Common myeloid progenitor, CD34-positive (primary cell): ENCODE measurements around the gene MEGF11.
A peak's percentile ranks its signal among the peaks of the same experiment; 100 is the strongest.

Source experiments
- CTCF ChIA-PET: fragments of 350-600 bp; sonication (Branson Sonifier 250); formaldehyde crosslinking; loops from one replicate; lab custom pipeline; 2021; ENCODE audit warnings: antibody characterized with exemption; lab: Charles Lee
- POLR2A ChIA-PET: fragments of 350-600 bp; sonication (Branson Sonifier 250); formaldehyde crosslinking; loops from one replicate; lab custom pipeline; 2021; ENCODE audit warnings: antibody characterized with exemption; lab: Charles Lee
- DNase-seq, 3 donors: peaks; one replicate each; pipeline versions ENCODE4 v3.0.0 to v3.0.0-alpha.2; 2013
- H3K27ac ChIP-seq, 2 experiments: 1 replicate in 1 of 2; 2 replicates in 1 of 2; pipeline ENCODE4 v1.7.0; 2013; ENCODE audit warnings: inconsistent platforms in 2 of 2, low read length in 2 of 2, mild to moderate bottlenecking in 2 of 2, low read depth in 1 of 2, moderate library complexity in 1 of 2; ENCODE audit not compliant: severe bottlenecking in 2 of 2, insufficient read depth in 1 of 2, poor library complexity in 1 of 2
- H3K27me3 ChIP-seq, 5 experiments: replicated peaks in 2 of 5; 1 replicate in 3 of 5; 2 replicates in 2 of 5; pipeline versions ENCODE4 v1.6.1 to v1.7.0; 2013; ENCODE audit warnings: low read length in 4 of 5, mild to moderate bottlenecking in 2 of 5, moderate library complexity in 2 of 5, inconsistent platforms in 1 of 5; ENCODE audit not compliant: insufficient read depth in 5 of 5, control insufficient read depth in 4 of 5
- H3K36me3 ChIP-seq, 4 experiments: 1 replicate in 2 of 4; 2 replicates in 2 of 4; pipeline versions ENCODE4 v1.6.1 to v1.7.0; 2013; ENCODE audit warnings: low read length in 3 of 4, control low read depth in 1 of 4, mild to moderate bottlenecking in 1 of 4; ENCODE audit not compliant: control insufficient read depth in 4 of 4, insufficient read depth in 4 of 4
- H3K4me1 ChIP-seq, 4 experiments: 1 replicate in 3 of 4; 2 replicates in 1 of 4; pipeline versions ENCODE4 v1.6.1 to v1.7.1; 2013; ENCODE audit warnings: low read length in 3 of 4, mild to moderate bottlenecking in 3 of 4, control low read depth in 1 of 4, inconsistent platforms in 1 of 4, moderate library complexity in 1 of 4; ENCODE audit not compliant: control insufficient read depth in 4 of 4, insufficient read depth in 4 of 4; ENCODE audit errors: control extremely low read depth in 1 of 4
- H3K4me3 ChIP-seq, 7 experiments: 1 replicate in 4 of 7; 2 replicates in 3 of 7; pipeline versions ENCODE4 v1.5.1 to v1.7.0; 2013; ENCODE audit warnings: mild to moderate bottlenecking in 7 of 7, low read length in 6 of 7, moderate library complexity in 6 of 7, inconsistent platforms in 2 of 7, low read depth in 2 of 7, control low read depth in 1 of 7; ENCODE audit not compliant: insufficient read depth in 4 of 7, control insufficient read depth in 1 of 7; ENCODE audit errors: extremely low read depth in 1 of 7
- H3K9me3 ChIP-seq, 5 experiments: 1 replicate in 4 of 5; 2 replicates in 1 of 5; pipeline versions ENCODE4 v1.6.1 to v1.7.1; 2013; ENCODE audit warnings: low read length in 4 of 5, mild to moderate bottlenecking in 2 of 5, inconsistent platforms in 1 of 5, low read depth in 1 of 5, moderate library complexity in 1 of 5; ENCODE audit not compliant: control insufficient read depth in 4 of 5, insufficient read depth in 2 of 5; ENCODE audit errors: control extremely low read depth in 1 of 5
- WGBS: methylation state at CpG from one replicate; pipeline ENCODE4 v1.1.5; 2013; ENCODE audit not compliant: insufficient coverage; 5-methylcytosine and 5-hydroxymethylcytosine counted together

Gene MEGF11

DNA sequence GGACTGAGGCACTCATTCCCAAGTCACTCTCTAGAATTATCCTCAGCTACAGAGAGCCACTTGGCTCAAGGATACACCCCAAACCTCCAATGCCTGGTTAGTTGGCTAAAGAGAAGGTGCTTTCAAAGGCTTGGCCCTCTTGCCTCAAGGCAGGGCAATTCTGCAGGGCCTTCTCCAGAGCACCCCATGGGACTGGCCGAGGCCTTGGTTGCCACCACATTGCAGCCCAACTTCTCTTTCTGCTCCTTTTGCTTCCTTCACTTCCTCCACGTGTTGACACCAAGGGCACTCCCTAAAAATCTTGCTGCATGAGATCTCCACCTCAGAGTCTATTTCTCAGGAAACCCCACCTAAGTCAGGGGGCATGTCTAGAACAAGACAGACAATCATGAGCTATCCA lies 36.7 kb downstream of the MEGF11 start:
- Histone ChIP-seq H3K4me1 (peaks cover 0 to 49% (median 37%) of the 10 kb centered on the region in 4 experiments), H3K4me3 (no peak overlapping the region), H3K27me3 (no peaks in the 10 kb centered on the region), H3K27ac (no peak overlapping the region), H3K36me3 (no peaks in the 10 kb centered on the region), H3K9me3 (no peaks in the 10 kb centered on the region)
- WGBS = 31% methylated on average over 1 of the region's 2 CpGs
- DNase-seq = peak in 1 of 3 donors; percentile 14
- ChIA-PET CTCF (interaction anchor here (1.0 kb wide), 1 partner anchor 11 kb away, joined by 3 read pairs; no protein-coding TSS in a partner anchor), POLR2A (no interaction called here)

DNA sequence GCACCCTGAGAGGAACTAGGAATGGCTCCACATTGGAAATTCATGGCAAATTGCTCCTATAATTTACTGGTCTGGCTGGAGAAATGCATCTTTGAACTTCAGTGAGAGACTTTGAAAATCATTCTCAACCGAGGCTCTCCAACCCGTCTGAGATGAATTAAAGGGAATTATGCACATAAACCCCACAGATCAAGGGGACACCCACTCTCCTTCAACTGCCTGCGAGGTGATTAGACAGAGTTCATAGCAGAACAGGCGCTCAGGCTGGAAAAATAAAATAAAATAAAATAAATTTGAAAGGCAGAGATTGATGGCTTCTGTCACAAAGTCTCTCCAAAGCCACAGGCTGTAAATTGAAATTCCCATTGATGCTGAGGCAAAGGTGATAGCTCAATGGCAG lies 37.7 kb downstream of the MEGF11 start:
- Histone ChIP-seq H3K27me3 (no peaks in the 10 kb centered on the region), H3K4me1 (peaks cover 0 to 50% (median 39%) of the 10 kb centered on the region in 4 experiments), H3K9me3 (no peaks in the 10 kb centered on the region), H3K36me3 (no peaks in the 10 kb centered on the region), H3K27ac (no peak overlapping the region), H3K4me3 (no peak overlapping the region)
- DNase-seq = no peak
- CTCF ChIA-PET = interaction anchor here (1.0 to 1.4 kb wide), 2 partner anchors 35 to 69 kb away, joined by 3 to 5 read pairs; no protein-coding TSS in a partner anchor
- POLR2A ChIA-PET = no interaction called here
- WGBS = no CpG with 5 or more reads among the region's 4 CpGs

DNA sequence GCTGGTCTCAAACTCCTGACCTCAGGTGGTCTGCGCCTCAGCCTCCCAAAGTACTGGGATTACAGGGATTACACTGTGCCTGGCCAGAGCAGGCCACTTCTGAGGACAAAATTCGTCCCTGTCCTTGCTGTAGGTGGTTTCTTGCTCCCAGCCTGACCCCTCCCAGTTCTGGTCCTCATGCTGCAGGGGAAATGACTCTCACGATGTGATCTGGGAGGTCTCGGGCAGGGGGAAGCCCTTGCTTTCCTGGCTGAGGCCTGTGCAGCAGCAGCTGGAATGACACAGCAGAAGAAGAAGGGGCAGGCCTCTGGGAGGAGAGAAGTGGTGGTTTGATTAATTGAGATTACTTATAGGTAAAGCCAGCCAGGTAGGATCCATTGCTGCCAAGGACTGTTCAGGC lies 39.3 kb downstream of the MEGF11 start:
- WGBS = 27% methylated on average over 4 of the region's 4 CpGs
- no peaks in the 10 kb centered on the region for H3K36me3 ChIP-seq
- H3K9me3 ChIP-seq = no peaks in the 10 kb centered on the region
- peak overlapping the region in 1 of 2 experiments; percentile 23 for H3K27ac ChIP-seq
- H3K4me1 ChIP-seq = peaks cover 0 to 61% (median 43%) of the 10 kb centered on the region in 4 experiments
- DNase-seq = peak; percentile 70 to 93 (median 91)
- no peaks in the 10 kb centered on the region for H3K27me3 ChIP-seq
- peak overlapping the region in 2 of 7 experiments; percentile 1 to 35 for H3K4me3 ChIP-seq
- ChIA-PET CTCF (interaction anchor here (1.4 to 1.5 kb wide), 2 partner anchors 21 to 71 kb away, joined by 3 to 4 read pairs; no protein-coding TSS in a partner anchor), POLR2A (no interaction called here)

DNA sequence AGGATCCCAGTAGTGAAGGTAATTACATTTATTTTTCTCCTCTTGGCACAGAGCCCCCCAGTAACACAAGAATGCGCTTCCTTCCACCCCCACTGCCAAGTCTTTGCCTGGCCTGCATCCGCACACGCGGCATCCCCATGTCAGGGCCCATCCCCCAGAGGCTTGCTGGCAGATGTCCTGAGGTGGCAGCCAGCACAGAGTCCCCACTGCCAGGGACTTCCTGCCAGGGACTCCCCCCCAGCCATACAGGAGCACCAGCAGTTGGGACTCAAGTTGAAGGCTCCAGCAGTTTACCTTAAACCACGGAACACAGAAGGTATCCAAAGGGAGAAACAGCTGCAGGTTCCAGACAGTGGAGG lies 41.0 kb downstream of the MEGF11 start:
- ChIA-PET CTCF (no interaction called here), POLR2A (no interaction called here)
- peak in 2 of 3 donors; percentile 24 to 31 for DNase-seq

DNA sequence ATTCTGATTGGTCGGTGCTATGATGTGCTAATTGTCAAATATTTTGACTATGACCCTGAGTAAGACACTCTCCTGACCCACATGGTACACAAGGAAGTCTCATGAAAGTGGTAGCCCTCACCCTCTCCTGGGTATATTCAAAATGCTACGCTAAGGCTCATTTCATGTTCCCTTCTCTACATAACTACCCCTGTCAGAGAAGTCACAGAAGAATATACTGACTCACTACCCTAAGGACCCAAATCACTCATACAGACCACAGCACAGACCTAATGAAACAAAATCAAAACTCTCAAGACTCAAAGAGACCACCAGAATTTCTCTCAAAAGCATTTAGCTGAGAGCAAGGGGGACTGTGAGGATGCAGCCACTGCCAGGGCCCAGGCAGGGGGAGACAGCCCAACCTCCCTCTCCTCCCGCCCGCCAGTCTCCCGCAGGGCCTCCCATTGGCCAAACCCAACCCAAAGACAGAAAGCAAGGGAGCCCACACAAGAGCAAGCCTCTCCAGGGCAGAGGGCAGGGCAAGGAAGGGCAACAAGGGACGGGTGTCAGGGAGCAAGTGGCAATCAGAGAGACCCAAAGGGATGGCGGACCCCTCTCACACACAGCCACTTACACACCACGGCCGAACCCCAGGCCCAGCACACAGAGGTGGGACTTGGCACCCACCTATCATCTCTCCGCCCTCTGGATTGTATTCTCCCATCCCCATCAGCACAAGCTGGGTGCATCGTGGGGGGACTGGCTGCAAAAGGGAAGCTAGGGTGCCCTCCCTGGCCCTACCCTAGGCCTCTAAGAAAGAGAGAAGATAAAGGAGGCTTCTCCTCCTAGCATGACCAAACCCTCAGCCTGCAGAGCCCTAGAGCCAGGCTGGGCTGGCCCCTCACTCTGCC lies 41.6 kb downstream of the MEGF11 start:
- DNase-seq = peak in 1 of 3 donors; percentile 69
- Histone ChIP-seq H3K9me3 (peaks cover 0 to 4% (median 0%) of the 10 kb centered on the region in 5 experiments), H3K36me3 (no peaks in the 10 kb centered on the region), H3K27me3 (no peaks in the 10 kb centered on the region), H3K4me3 (peak overlapping the region in 1 of 7 experiments; percentile 25), H3K27ac (no peak overlapping the region), H3K4me1 (peaks cover 0 to 58% (median 42%) of the 10 kb centered on the region in 4 experiments)
- 100% methylated on average over 4 of the region's 11 CpGs for WGBS
- POLR2A ChIA-PET = no interaction called here
- CTCF ChIA-PET = no interaction called here

More for the DNA sequence above, 41.0 kb downstream of the MEGF11 start:
- no peaks in the 10 kb centered on the region for H3K27me3 ChIP-seq
- H3K27ac ChIP-seq = no peak overlapping the region
- H3K36me3 ChIP-seq = no peaks in the 10 kb centered on the region
- no peaks in the 10 kb centered on the region for H3K9me3 ChIP-seq
- peaks cover 0 to 61% (median 43%) of the 10 kb centered on the region in 4 experiments for H3K4me1 ChIP-seq
- no peak overlapping the region for H3K4me3 ChIP-seq
- WGBS = 21% methylated on average over 4 of the region's 5 CpGs

DNA sequence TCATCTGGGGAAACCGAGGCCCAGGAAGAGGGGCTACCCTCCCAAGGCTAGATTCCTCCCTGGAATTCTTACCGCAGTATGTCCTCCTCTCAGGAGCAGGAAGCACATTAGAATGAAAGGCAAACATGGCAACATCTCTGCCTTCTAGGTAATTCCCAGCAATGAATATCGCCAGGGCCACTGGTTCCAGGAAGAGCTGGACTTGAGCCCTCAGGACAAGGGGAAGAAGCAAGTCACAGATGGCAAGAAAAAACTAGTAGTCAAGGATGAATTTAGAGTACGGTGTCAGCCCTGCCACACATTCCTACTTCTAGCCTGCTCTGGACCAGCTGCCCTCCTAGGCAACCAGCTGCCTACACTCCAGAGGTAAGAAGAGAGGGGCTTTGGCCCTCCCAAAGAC lies 42.9 kb downstream of the MEGF11 start:
- ChIA-PET POLR2A (no interaction called here), CTCF (interaction anchor here (0.7 kb wide), 1 partner anchor 72 kb away, joined by 3 read pairs; no protein-coding TSS in a partner anchor)
- no peak overlapping the region for H3K27ac ChIP-seq
- no peaks in the 10 kb centered on the region for H3K36me3 ChIP-seq
- peaks cover 0 to 47% (median 38%) of the 10 kb centered on the region in 4 experiments for H3K4me1 ChIP-seq
- 94% methylated on average over 4 of the region's 4 CpGs for WGBS
- peaks cover 0 to 7% (median 0%) of the 10 kb centered on the region in 5 experiments for H3K9me3 ChIP-seq
- H3K27me3 ChIP-seq = no peaks in the 10 kb centered on the region
- H3K4me3 ChIP-seq = no peak overlapping the region
- DNase-seq = no peak

DNA sequence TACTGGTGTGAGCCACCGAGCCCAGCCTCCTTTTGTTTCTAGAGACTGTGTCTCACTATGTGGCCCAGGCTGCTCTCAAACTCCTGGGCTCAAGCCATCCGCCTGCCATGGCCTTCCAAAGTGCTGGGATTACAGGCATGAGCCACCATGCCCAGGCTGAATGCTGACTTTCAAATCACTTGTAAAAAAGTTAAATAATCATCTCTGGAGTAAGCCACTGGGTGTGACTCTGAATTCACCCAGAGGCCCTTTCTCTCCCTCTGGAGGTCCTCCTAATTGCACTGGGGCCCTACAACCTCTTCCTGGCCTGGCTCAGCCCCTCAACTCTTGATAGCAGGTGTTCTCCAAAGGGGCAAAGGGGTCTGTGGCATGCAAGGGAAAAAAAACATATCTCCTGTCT lies 54.8 kb downstream of the MEGF11 start:
- ChIA-PET POLR2A (no interaction called here), CTCF (interaction anchor here (1.2 kb wide), 1 partner anchor 9 kb away, joined by 3 read pairs; no protein-coding TSS in a partner anchor)
- Histone ChIP-seq H3K27ac (no peak overlapping the region), H3K27me3 (no peaks in the 10 kb centered on the region), H3K4me1 (peaks cover 0 to 3% (median 0%) of the 10 kb centered on the region in 4 experiments), H3K9me3 (no peaks in the 10 kb centered on the region), H3K4me3 (no peak overlapping the region), H3K36me3 (no peaks in the 10 kb centered on the region)
- DNase-seq = no peak
- 100% methylated on average over 2 of the region's 2 CpGs for WGBS
